ENCODE measurements around the gene FBXL20.

DNA sequence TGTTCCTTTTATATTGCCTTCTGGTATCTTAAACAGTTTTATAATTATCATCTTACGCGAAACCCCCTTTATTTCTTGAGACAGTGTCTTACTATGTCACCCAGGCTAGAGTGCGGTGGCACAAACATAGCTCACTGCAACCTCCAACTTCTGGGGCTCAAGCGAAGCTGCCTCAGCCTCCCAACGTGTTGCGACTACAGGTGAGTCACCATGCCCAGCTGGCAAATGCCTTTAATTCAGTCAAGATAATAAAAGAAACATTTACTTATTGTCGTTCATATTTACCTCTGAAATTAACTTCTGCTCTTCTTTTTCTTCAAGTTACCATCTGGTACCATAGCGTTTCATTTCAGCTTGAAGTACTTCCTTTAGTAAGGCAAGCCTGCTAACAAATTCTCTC is 43.9 kb downstream of the FBXL20 start:
- TF ChIP-seq, protein P1, sequence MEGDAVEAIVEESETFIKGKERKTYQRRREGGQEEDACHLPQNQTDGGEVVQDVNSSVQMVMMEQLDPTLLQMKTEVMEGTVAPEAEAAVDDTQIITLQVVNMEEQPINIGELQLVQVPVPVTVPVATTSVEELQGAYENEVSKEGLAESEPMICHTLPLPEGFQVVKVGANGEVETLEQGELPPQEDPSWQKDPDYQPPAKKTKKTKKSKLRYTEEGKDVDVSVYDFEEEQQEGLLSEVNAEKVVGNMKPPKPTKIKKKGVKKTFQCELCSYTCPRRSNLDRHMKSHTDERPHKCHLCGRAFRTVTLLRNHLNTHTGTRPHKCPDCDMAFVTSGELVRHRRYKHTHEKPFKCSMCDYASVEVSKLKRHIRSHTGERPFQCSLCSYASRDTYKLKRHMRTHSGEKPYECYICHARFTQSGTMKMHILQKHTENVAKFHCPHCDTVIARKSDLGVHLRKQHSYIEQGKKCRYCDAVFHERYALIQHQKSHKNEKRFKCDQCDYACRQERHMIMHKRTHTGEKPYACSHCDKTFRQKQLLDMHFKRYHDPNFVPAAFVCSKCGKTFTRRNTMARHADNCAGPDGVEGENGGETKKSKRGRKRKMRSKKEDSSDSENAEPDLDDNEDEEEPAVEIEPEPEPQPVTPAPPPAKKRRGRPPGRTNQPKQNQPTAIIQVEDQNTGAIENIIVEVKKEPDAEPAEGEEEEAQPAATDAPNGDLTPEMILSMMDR (IDR thresholded peaks at IDR 0.05; ENCODE audit: low read length) = no peak
- no peak for TF ChIP-seq EZH2 (IDR thresholded peaks at IDR 0.05; ENCODE audit: borderline replicate concordance, low read length)

All from OCI-LY1 (cell line).